Mesenchymal stem cell (in vitro differentiated cells and primary cell): ENCODE measurements around the gene DNAH8.

Experiments
- DNase-seq: peaks from one replicate; pipeline ENCODE4 v3.0.0-alpha.2; 2013
- H2AFZ ChIP-seq: one replicate; pipeline ENCODE4 v1.6.1; 2013; ENCODE audit warnings: low read depth, mild to moderate bottlenecking, control low read depth, inconsistent platforms, low read length, moderate library complexity
- H2AK5ac ChIP-seq: 2 replicates; pipeline ENCODE4 v1.6.1; 2013; ENCODE audit warnings: low read length, moderate library complexity, mild to moderate bottlenecking, inconsistent platforms; ENCODE audit not compliant: severe bottlenecking
- H2BK120ac ChIP-seq: one replicate; pipeline ENCODE4 v1.6.1; 2013; ENCODE audit warnings: low read depth, mild to moderate bottlenecking, inconsistent platforms, low read length, moderate library complexity
- H2BK12ac ChIP-seq, 2 experiments: one replicate each; pipeline ENCODE4 v1.6.1; 2013; ENCODE audit warnings: inconsistent platforms in 2 of 2, low read length in 2 of 2, mild to moderate bottlenecking in 2 of 2, moderate library complexity in 2 of 2, control low read depth in 1 of 2
- H2BK15ac ChIP-seq: one replicate; pipeline ENCODE4 v1.6.1; 2013; ENCODE audit warnings: mild to moderate bottlenecking, low read depth, inconsistent platforms; ENCODE audit not compliant: poor library complexity, severe bottlenecking
- H2BK5ac ChIP-seq: 2 replicates; pipeline ENCODE4 v1.6.1; 2013; ENCODE audit warnings: low read depth, mild to moderate bottlenecking, low read length, control low read depth, inconsistent platforms; ENCODE audit not compliant: poor library complexity, severe bottlenecking
- H3K14ac ChIP-seq, 2 experiments: one replicate each; pipeline ENCODE4 v1.6.1; 2013; ENCODE audit warnings: inconsistent platforms in 2 of 2, low read length in 2 of 2, control low read depth in 1 of 2, mild to moderate bottlenecking in 1 of 2, moderate library complexity in 1 of 2
- H3K18ac ChIP-seq, 2 experiments: one replicate each; pipeline ENCODE4 v1.6.1; 2013; ENCODE audit warnings: inconsistent platforms in 2 of 2, low read length in 2 of 2, control low read depth in 1 of 2, low read depth in 1 of 2, mild to moderate bottlenecking in 1 of 2
- H3K23ac ChIP-seq, 2 experiments: one replicate each; pipeline ENCODE4 v1.6.1; 2013; ENCODE audit warnings: inconsistent platforms in 2 of 2, low read length in 2 of 2, mild to moderate bottlenecking in 2 of 2, moderate library complexity in 2 of 2, control low read depth in 1 of 2
- H3K27ac ChIP-seq: 2 replicates; pipeline ENCODE4 v1.5.1; 2013; ENCODE audit warnings: mild to moderate bottlenecking, moderate library complexity, low read length, control low read depth, inconsistent platforms; ENCODE audit not compliant: poor library complexity, severe bottlenecking
- H3K27me3 ChIP-seq, 2 experiments: 2 replicates each; pipeline versions ENCODE4 v1.6.1 to v1.7.0; 2013; ENCODE audit warnings: low read length in 2 of 2, mild to moderate bottlenecking in 2 of 2, moderate library complexity in 2 of 2, control low read depth in 1 of 2, inconsistent platforms in 1 of 2; ENCODE audit not compliant: control insufficient read depth in 1 of 2, insufficient read depth in 1 of 2
- H3K36me3 ChIP-seq, 2 experiments: 2 replicates each; pipeline versions ENCODE4 v1.6.1 to v1.7.0; 2013; ENCODE audit warnings: low read length in 2 of 2, control low read depth in 1 of 2, inconsistent platforms in 1 of 2, low read depth in 1 of 2, mild to moderate bottlenecking in 1 of 2; ENCODE audit not compliant: insufficient read depth in 2 of 2, control insufficient read depth in 1 of 2
- H3K4ac ChIP-seq, 2 experiments: one replicate each; pipeline ENCODE4 v1.6.1; 2013; ENCODE audit warnings: inconsistent platforms in 2 of 2, low read length in 2 of 2, mild to moderate bottlenecking in 2 of 2, moderate library complexity in 2 of 2, control low read depth in 1 of 2, low read depth in 1 of 2
- H3K4me1 ChIP-seq: 2 replicates; pipeline ENCODE4 v1.6.1; 2013; ENCODE audit warnings: low read depth, low read length, control low read depth; ENCODE audit not compliant: control insufficient read depth, insufficient read depth
- H3K4me2 ChIP-seq: 2 replicates; pipeline ENCODE4 v1.6.1; 2013; ENCODE audit warnings: low read length, mild to moderate bottlenecking, inconsistent platforms; ENCODE audit not compliant: poor library complexity, severe bottlenecking
- H3K4me3 ChIP-seq, 2 experiments: 2 replicates each; pipeline versions ENCODE4 v1.5.1 to v1.7.0; 2013; ENCODE audit warnings: low read length in 2 of 2, mild to moderate bottlenecking in 2 of 2, control low read depth in 1 of 2, low read depth in 1 of 2; ENCODE audit not compliant: insufficient read depth in 1 of 2
- H3K79me1 ChIP-seq: replicated peaks from 2 replicates; pipeline ENCODE4 v1.6.1; 2013; ENCODE audit warnings: mild to moderate bottlenecking, control low read depth, low read length, inconsistent platforms; ENCODE audit not compliant: poor library complexity, severe bottlenecking
- H3K9ac ChIP-seq: 2 replicates; pipeline ENCODE4 v1.7.0; 2013; ENCODE audit warnings: mild to moderate bottlenecking, low read length, moderate library complexity
- H3K9me3 ChIP-seq: 2 replicates; pipeline ENCODE4 v1.7.0; 2013; ENCODE audit warnings: mild to moderate bottlenecking, low read length; ENCODE audit not compliant: control insufficient read depth
- H4K8ac ChIP-seq: one replicate; pipeline ENCODE4 v1.6.1; 2013; ENCODE audit warnings: inconsistent platforms, mild to moderate bottlenecking, low read length, moderate library complexity
- H4K91ac ChIP-seq: one replicate; pipeline ENCODE4 v1.6.1; 2013; ENCODE audit warnings: mild to moderate bottlenecking, low read length, inconsistent platforms
- WGBS: methylation state at CpG from one replicate; pipeline ENCODE4 v1.1.7; 2013; ENCODE audit warnings: mixed read lengths; 5-methylcytosine and 5-hydroxymethylcytosine counted together

DNAH8 gene

GRCh38 chr6:38723783-38724182 is 8.7 kb downstream of the DNAH8 start:
- Histone ChIP-seq H3K9ac (no peak overlapping the region), H2BK120ac (no peak overlapping the region), H2BK5ac (no peak overlapping the region), H3K36me3 (no peaks in the 10 kb centered on the region), H3K27me3 (peaks cover 0 to 29% of the 10 kb centered on the region in 2 experiments), H3K14ac (no peak overlapping the region), H3K79me1 (no peaks in the 10 kb centered on the region), H3K18ac (no peak overlapping the region), H2BK15ac (no peak overlapping the region), H2AFZ (no peak overlapping the region), H2BK12ac (no peak overlapping the region), H3K4me3 (no peak overlapping the region), H3K4me1 (no peaks in the 10 kb centered on the region), H4K91ac (no peak overlapping the region), H3K4me2 (no peak overlapping the region), H2AK5ac (no peak overlapping the region), H3K9me3 (no peaks in the 10 kb centered on the region), H3K23ac (no peak overlapping the region), H3K27ac (no peak overlapping the region), H4K8ac (no peak overlapping the region), H3K4ac (no peak overlapping the region)
- WGBS = 95% methylated on average over 5 of the region's 5 CpGs
- no peak for DNase-seq

DNA sequence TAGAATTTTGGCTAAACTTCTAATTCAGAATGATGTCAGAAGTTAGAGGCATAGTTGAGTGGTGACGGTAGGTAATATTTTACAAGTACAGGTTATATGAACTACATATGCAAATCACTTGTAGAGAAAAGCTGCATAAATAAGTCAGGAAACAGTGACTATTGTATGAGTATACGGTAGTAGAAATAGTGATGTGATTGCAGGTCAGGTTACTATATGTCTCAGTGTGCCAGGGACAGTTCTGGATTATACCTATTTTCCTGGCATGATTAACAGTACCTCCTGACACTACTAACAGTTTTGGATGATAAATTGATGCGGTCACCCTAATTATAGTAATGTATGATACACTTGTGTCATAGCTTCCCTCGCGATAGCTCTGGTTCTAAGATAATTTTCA is 9.2 kb downstream of the DNAH8 start:
- Histone ChIP-seq H2BK12ac (no peak overlapping the region), H3K9me3 (no peaks in the 10 kb centered on the region), H3K4me3 (no peak overlapping the region), H3K23ac (no peak overlapping the region), H3K4me2 (no peak overlapping the region), H4K8ac (no peak overlapping the region), H3K9ac (no peak overlapping the region), H3K4ac (no peak overlapping the region), H2AK5ac (no peak overlapping the region), H3K27ac (no peak overlapping the region), H3K18ac (no peak overlapping the region), H3K36me3 (no peaks in the 10 kb centered on the region), H2BK15ac (no peak overlapping the region), H3K4me1 (no peaks in the 10 kb centered on the region), H2AFZ (no peak overlapping the region), H3K27me3 (peaks cover 0 to 23% of the 10 kb centered on the region in 2 experiments), H3K79me1 (no peaks in the 10 kb centered on the region), H3K14ac (no peak overlapping the region), H2BK120ac (no peak overlapping the region), H2BK5ac (no peak overlapping the region), H4K91ac (no peak overlapping the region)
- no peak for DNase-seq
- 97% methylated on average over 3 of the region's 5 CpGs for WGBS

- Histone ChIP-seq H2BK15ac (no peak overlapping the region), H3K18ac (no peak overlapping the region), H3K14ac (no peak overlapping the region), H4K8ac (no peak overlapping the region), H3K4me3 (no peak overlapping the region), H3K9me3 (no peaks in the 10 kb centered on the region), H3K36me3 (no peaks in the 10 kb centered on the region), H3K9ac (no peak overlapping the region), H4K91ac (no peak overlapping the region), H2BK5ac (no peak overlapping the region), H3K27ac (no peak overlapping the region), H3K4ac (no peak overlapping the region), H2AK5ac (no peak overlapping the region), H2AFZ (no peak overlapping the region), H3K4me1 (no peaks in the 10 kb centered on the region), H3K4me2 (no peak overlapping the region), H3K79me1 (no peaks in the 10 kb centered on the region), H3K23ac (no peak overlapping the region), H2BK12ac (no peak overlapping the region), H2BK120ac (no peak overlapping the region), H3K27me3 (peaks cover 0 to 11% of the 10 kb centered on the region in 2 experiments)
- 54% methylated on average over 4 of the region's 4 CpGs for WGBS
- DNase-seq = peak; percentile 50
Observed at GRCh38 chr6:38725414-38726183, 10.5 kb downstream of the DNAH8 start.

GRCh38 chr6:38728203-38728602 is 13.1 kb downstream of the DNAH8 start:
- H3K14ac ChIP-seq = no peak overlapping the region
- no peak overlapping the region for H2BK12ac ChIP-seq
- H3K27me3 ChIP-seq = peaks cover 0 to 4% of the 10 kb centered on the region in 2 experiments
- H2AK5ac ChIP-seq = no peak overlapping the region
- no peak overlapping the region for H2BK5ac ChIP-seq
- no peak overlapping the region for H3K4me2 ChIP-seq
- no peak overlapping the region for H3K23ac ChIP-seq
- H2BK120ac ChIP-seq = no peak overlapping the region
- H2AFZ ChIP-seq = no peak overlapping the region
- no peak overlapping the region for H2BK15ac ChIP-seq
- DNase-seq = no peak
- no peak overlapping the region for H3K4me3 ChIP-seq
- WGBS = 100% methylated on average over 1 of the region's 1 CpG
- H3K79me1 ChIP-seq = no peaks in the 10 kb centered on the region
- no peaks in the 10 kb centered on the region for H3K4me1 ChIP-seq
- no peak overlapping the region for H4K91ac ChIP-seq
- H3K9ac ChIP-seq = no peak overlapping the region
- no peak overlapping the region for H3K18ac ChIP-seq
- no peak overlapping the region for H3K27ac ChIP-seq
- H3K4ac ChIP-seq = no peak overlapping the region
- H4K8ac ChIP-seq = no peak overlapping the region
- no peaks in the 10 kb centered on the region for H3K9me3 ChIP-seq
- no peaks in the 10 kb centered on the region for H3K36me3 ChIP-seq
